Measurements from ENCODE around the gene DGKG. TPM values are rescaled to one million over a fixed set of nuclear protein-coding genes. Genes with fewer than 3 reads are reported as not detected.

Gene DGKG
- total RNA-seq, 4 donors from 2014 or later = 14.5 to 35.1 (median 20.3) TPM

DNA sequence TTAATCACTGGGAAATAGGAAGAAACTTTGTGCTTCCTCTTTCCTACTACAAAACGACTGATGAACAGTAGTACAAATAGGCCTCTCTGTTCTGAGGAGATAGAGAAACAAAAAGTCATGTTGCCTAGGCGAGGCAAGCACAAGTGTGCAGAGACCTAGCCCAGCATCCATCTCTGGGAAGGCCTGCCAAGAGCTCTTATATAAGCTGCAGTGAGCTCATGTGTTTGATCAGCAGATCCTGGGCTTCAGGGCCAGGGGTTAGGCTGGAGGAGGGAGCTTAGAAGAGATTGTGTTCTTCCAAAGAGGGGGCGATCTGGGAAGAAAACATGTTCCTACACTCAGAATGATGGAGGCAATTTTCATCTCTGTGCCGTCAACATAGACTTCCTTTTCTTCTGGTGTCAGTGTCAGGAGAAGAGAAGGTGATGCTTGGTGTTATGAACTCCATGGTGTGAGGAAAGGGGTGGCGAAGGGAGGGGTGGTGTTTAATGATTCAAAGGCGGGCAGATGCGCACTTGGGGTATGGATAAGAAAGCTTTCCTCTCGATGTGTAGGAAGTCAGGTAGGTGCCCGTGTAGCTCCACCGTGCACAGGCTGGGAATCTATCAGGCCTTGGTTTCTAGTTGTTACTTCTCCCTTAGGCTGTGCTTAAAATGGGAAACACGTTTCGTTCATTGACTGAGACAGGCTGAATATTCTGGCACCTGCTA lies 223.6 kb downstream of the DGKG start:
- DNase-seq = peak; percentile 15 to 36
- Histone ChIP-seq H3K4me3 (replicated peaks in 1 of 3) (no peak overlapping the region), H3K27me3 (no peaks in the 10 kb centered on the region), H3K4me1 (no peaks in the 10 kb centered on the region), H3K27ac (no peak overlapping the region), H3K9me3 (no peaks in the 10 kb centered on the region), H3K36me3 (no peaks in the 10 kb centered on the region)
- intact Hi-C loops (cut with DNase I) = no loop called here
- TF ChIP-seq, protein P1, sequence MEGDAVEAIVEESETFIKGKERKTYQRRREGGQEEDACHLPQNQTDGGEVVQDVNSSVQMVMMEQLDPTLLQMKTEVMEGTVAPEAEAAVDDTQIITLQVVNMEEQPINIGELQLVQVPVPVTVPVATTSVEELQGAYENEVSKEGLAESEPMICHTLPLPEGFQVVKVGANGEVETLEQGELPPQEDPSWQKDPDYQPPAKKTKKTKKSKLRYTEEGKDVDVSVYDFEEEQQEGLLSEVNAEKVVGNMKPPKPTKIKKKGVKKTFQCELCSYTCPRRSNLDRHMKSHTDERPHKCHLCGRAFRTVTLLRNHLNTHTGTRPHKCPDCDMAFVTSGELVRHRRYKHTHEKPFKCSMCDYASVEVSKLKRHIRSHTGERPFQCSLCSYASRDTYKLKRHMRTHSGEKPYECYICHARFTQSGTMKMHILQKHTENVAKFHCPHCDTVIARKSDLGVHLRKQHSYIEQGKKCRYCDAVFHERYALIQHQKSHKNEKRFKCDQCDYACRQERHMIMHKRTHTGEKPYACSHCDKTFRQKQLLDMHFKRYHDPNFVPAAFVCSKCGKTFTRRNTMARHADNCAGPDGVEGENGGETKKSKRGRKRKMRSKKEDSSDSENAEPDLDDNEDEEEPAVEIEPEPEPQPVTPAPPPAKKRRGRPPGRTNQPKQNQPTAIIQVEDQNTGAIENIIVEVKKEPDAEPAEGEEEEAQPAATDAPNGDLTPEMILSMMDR (IDR thresholded peaks at IDR 0.05) = no peak
- TF ChIP-seq POLR2A (IDR thresholded peaks at IDR 0.05) = no peak
- WGBS, 2 donors = 75 to 83% methylated on average over 12 of the region's 12 CpGs

DNA sequence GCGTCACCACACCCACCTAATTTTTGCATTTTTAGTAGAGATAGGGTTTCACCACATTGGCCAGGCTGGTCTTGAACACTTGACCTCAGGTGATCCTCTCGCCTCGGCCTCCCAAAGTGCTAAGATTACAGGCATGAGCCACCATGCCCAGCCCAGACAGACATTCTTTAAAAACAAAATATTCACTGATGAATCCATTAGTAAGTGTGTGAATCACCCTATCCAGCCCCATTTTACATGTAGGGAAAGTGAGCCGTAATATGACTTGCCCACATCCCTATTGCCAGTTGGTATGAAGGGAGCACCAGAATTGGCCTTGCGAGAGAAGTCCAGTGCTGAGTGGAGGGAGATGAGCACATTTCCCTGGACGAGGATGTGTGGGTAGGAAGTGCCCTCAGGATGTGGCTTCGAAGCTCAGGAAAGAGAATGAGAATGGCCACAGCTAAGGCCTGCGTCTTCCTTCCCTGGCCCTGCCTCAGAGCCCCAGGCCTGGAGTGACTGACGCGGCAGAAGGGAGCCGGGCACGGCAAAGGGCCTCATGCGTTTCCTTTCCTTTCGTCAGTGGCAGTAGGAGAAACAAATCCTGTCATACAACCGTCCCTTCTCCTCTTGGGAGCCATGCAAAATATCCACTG lies 224.9 kb downstream of the DGKG start:
- Histone ChIP-seq H3K36me3 (no peaks in the 10 kb centered on the region), H3K27me3 (no peaks in the 10 kb centered on the region), H3K27ac (no peak overlapping the region), H3K4me3 (replicated peaks in 1 of 3) (no peak overlapping the region), H3K4me1 (no peaks in the 10 kb centered on the region), H3K9me3 (no peaks in the 10 kb centered on the region)
- no peak for TF ChIP-seq POLR2A (IDR thresholded peaks at IDR 0.05)
- TF ChIP-seq, protein P1 (IDR thresholded peaks at IDR 0.05) = no peak
- no peak for DNase-seq
- 86% methylated on average over 15 of the region's 15 CpGs for WGBS, 2 donors
- intact Hi-C loops (cut with DNase I) = no loop called here

DNA sequence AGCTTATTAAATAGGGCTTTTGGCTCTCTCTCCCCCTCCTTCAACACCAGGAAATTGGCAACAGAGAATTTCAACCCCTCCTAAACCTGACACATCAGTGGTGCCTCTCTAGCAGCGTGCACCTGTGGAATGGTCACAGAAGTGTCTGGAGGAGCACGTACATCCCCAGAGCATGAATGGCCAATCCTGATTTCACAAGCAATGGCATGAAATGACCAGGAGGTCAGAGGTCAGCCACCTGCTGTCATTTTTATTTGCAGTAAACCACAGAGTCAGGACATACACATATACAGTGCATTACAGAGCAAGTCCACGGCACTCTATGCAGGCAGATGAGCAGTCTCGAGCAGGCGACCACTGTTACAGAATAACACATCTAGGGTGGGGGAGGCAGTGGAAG lies 228.1 kb downstream of the DGKG start:
- H3K9me3 ChIP-seq = no peaks in the 10 kb centered on the region
- no peak overlapping the region for H3K4me3 ChIP-seq (replicated peaks in 1 of 3)
- H3K4me1 ChIP-seq = no peaks in the 10 kb centered on the region
- 86% methylated on average over 5 of the region's 5 CpGs for WGBS, 2 donors
- intact Hi-C loops (cut with DNase I) = no loop called here
- no peak overlapping the region for H3K27ac ChIP-seq
- no peaks in the 10 kb centered on the region for H3K36me3 ChIP-seq
- no peak for DNase-seq
- H3K27me3 ChIP-seq = no peaks in the 10 kb centered on the region
- TF ChIP-seq POLR2A (IDR thresholded peaks at IDR 0.05) = no peak
- TF ChIP-seq, protein P1 (IDR thresholded peaks at IDR 0.05) = no peak

DNA sequence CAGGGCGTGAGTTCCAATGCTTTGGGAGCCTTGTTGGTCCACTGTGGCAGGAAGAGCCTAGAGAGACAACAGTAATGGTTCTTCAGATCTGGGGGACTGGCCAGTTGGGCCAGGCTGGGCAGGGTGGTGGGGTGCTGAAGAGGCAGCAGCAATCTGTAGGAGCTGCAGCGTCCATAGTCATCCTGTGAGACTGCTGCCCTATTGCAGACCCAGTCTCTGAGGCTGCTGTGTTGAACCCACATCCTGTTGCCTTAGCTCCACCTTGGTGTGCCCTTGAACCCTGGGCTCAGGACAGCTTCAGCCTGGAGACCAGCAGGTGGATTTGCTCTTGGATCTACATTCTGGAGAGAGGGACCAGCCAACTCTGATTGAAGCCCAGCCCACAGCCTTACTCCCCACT lies 229.5 kb downstream of the DGKG start:
- DNase-seq = no peak
- intact Hi-C loops (cut with DNase I) = no loop called here
- WGBS, 2 donors = 92 to 100% methylated on average over 1 to 2 of the region's 2 CpGs
- Histone ChIP-seq H3K9me3 (no peaks in the 10 kb centered on the region), H3K36me3 (no peaks in the 10 kb centered on the region), H3K27ac (no peak overlapping the region), H3K4me3 (replicated peaks in 1 of 3) (no peak overlapping the region), H3K27me3 (no peaks in the 10 kb centered on the region), H3K4me1 (no peaks in the 10 kb centered on the region)
- TF ChIP-seq, protein P1 (IDR thresholded peaks at IDR 0.05) = no peak
- TF ChIP-seq POLR2A (IDR thresholded peaks at IDR 0.05) = no peak

DNA sequence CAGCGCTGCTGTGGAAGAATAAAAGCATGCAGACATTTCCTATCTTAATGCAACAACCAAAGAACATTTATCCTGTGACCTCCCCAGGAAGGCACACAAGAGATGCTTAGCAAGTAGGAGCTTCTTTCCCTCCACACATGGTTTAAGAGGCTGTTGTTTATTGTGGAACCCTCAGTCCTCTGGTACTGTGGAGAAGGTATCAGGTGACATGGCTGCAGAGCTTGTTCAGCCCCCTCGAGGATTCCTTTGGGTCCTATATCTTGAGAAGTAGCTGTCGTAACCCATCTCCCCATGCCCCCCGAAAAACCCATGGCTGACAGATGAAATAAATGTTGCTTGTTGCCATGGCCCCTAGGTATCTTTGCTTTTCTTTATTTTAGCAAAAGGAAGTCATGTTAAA lies 232.8 kb downstream of the DGKG start:
- Histone ChIP-seq H3K4me1 (peaks cover 3 to 8% of the 10 kb centered on the region in 2 donors), H3K4me3 (replicated peaks in 1 of 3) (no peak overlapping the region), H3K27ac (no peak overlapping the region), H3K27me3 (no peaks in the 10 kb centered on the region), H3K9me3 (no peaks in the 10 kb centered on the region), H3K36me3 (no peaks in the 10 kb centered on the region)
- intact Hi-C loops (cut with DNase I) = no loop called here
- WGBS, 2 donors = 56 to 72% methylated on average over 4 of the region's 4 CpGs
- TF ChIP-seq, protein P1 (IDR thresholded peaks at IDR 0.05) = no peak
- TF ChIP-seq POLR2A (IDR thresholded peaks at IDR 0.05) = no peak
- DNase-seq = no peak
